Epithelial cell of proximal tubule (primary cell): ENCODE data around the gene FBXW9. TPM values are rescaled to one million over a fixed set of nuclear protein-coding genes. Genes with fewer than 3 reads are reported as not detected.

ENCODE experiments used
- DNase-seq: peaks from one replicate; pipeline ENCODE4 v3.0.0-alpha.2; 2011; ENCODE audit warnings: low read depth
- H3K4me3 ChIP-seq: 2 replicates; pipeline ENCODE4 v1.5.1; 2011; ENCODE audit warnings: low read depth, mild to moderate bottlenecking, low read length
- CTCF ChIP-seq: conservative IDR thresholded peaks from 2 replicates; pipeline ENCODE4 v1.5.1; 2012; ENCODE audit warnings: low read depth, mild to moderate bottlenecking, low read length
- total RNA-seq: library from RNA; depleted of rRNA; stranded (reverse); fragments of >200 nt; gene quantifications from 2 replicates; pipeline ENCODE4 v1.2.3, GENCODE V29; 2015

Gene FBXW9
- total RNA-seq, 1 donor from 2014 or later = 18.5 TPM

GRCh38 chr19:12665281-12665573 lies 31.2 kb downstream of the FBXW9 start:
- TF ChIP-seq CTCF = no peak

GRCh38 chr19:12664406-12665280 lies 31.8 kb downstream of the FBXW9 start:
- H3K4me3 ChIP-seq = no peak overlapping the region
- DNase-seq = no peak
- no peak for TF ChIP-seq CTCF

More at GRCh38 chr19:12665281-12665573, 31.2 kb downstream of the FBXW9 start:
- H3K4me3 ChIP-seq = no peak overlapping the region
- DNase-seq = no peak

GRCh38 chr19:12660980-12661379 lies 35.5 kb downstream of the FBXW9 start:
- H3K4me3 ChIP-seq = no peak overlapping the region
- DNase-seq = no peak

GRCh38 chr19:12657966-12658365 lies 38.5 kb downstream of the FBXW9 start:
- peak; percentile 8 for TF ChIP-seq CTCF
- H3K4me3 ChIP-seq = no peak overlapping the region
- DNase-seq = no peak

More at GRCh38 chr19:12660980-12661379, 35.5 kb downstream of the FBXW9 start:
- no peak for TF ChIP-seq CTCF

GRCh38 chr19:12656899-12657571 lies 39.4 kb downstream of the FBXW9 start:
- H3K4me3 ChIP-seq = no peak overlapping the region
- TF ChIP-seq CTCF = no peak

GRCh38 chr19:12655546-12655945 lies 40.9 kb downstream of the FBXW9 start:
- no peak for TF ChIP-seq CTCF
- H3K4me3 ChIP-seq = no peak overlapping the region
- DNase-seq = no peak

More at GRCh38 chr19:12656899-12657571, 39.4 kb downstream of the FBXW9 start:
- no peak for DNase-seq
